ENCODE measurements around the gene GLI2. TPM values are rescaled to one million over a fixed set of nuclear protein-coding genes. Genes with fewer than 3 reads are reported as not detected.

The GLI2 gene
- not detected for total RNA-seq

DNA sequence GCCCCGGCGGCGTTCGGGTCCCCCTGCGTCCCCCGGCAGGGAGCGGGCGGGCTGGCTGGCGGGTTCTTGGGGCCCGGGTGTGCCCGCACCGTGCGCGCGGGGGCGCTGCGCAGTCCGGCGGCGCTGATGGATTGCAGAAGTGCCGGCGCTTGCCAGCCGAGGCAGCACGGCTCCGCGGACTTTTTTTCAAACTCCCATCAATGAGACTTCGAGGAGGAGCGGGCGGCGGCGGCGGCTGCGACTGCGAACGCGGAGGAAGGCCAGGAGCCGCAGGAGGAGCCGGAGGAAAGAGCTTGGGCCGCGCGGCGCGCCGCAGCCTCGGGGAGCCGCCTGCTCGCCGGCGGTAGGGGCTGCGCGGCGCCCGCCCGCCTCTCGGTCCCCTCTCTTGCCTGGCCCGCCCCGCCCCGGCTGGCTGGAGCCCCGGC, at the start of gene GLI2:
GLI2 (plus strand) TSS at position 123 of the 425 bp plus-strand sequence. CDS start 61,453 bp downstream, outside the sequence.
- DNase-seq = no peak

DNA sequence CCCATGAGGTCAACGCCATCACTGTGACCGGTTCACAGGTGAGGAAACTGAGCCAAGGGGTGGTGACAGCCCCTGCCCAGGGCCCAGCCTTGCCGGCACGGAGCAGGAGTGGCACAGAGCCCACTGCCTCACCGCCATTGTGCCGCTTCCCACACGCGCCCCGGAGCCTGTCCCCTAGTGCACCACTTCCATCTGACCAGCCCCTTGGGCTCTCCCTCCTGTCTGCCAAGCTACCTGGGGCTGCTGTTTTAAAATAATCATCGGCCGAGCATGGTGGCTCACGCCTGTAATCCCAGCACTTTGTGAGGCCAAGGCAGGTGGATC, 49.7 kb upstream of the GLI2 start:
- DNase-seq = no peak

DNA sequence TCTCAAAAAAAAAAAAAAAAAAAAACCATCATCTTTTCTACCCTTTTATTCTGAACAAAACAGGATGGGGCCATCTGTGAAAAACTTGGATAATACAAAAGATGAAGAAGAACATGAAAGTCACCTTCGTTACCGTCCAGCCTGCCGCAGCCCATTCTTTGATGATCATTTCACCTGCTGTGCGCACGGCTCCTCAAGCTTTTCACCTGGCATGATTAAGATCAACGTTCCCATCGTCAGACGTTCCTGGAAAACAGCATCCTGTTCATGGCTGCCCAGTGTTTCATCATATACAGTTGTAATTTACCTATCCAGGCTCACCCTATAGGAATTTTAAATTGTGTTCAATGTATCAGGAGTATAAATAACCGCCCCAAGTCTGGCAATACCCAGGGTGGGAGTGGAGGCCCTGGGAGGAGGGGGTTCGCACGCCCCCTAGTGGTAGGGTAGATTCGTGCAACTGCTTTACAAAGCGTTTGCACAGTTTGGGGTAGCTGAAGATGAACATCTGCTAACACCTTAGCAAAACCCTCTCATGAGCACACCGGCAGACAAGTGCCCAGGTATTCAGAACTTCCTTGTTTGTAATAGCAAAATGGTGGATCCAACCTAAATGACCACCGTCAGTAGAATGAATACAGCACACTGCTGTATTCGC, 49.0 kb upstream of the GLI2 start:
- DNase-seq = no peak

DNA sequence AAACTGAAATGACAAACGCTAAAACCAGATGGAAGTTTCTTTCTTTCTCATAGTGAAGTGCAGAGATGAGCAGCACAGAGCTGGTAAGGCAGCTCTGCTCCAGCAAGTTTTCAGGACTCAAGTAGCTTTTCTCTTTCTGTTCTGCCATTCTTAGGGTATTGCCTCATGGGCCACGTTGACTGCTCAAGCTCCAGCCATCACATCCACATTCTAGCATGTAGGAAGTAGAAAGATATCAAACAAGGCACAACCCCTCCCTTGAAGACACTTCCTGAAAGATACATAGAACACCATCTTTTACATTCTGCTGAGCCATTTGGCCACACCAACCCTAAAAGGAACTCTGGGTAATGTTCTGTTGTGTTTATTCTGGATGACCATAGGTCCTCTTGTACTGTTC, 48.5 kb upstream of the GLI2 start:
- DNase-seq = no peak

DNA sequence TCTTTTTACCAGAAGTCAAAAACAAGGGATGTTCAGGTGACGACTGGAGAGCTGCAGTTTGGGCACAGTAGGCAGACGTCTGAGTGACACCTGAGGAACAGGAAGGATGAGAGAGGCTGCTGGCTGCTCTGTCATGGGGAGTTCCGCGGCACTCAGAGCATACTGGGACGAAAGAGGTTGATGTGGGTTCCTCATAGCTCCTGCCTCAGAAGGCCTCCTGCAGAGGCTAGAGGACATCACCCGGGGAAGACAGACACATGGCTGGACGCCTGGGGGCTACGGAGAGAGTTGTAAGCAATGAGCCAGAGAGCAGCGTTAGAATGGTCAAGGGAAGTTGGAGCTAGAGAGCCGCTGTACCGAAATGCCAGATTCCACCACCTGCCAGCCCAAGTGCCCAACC, 45.1 kb upstream of the GLI2 start:
- no peak for DNase-seq

DNA sequence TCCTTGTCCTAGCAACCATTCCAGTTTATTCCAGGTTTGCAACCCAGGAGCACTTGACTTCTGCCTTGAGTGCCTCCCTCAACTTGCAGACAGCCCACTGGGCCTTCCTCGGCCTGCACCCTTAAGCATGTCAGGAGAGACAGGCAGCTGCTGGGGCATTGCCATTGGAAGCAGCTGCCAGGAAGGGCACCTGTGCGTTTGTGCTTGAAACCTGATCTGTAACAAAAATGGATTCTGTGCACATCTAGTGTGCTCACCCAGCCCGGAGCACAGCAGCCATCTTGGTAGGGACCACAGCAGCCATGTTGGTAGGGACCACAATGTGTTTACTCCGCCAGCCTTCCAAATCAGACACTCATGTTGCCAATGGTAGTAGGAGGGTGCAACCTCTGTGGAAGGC, 44.3 kb upstream of the GLI2 start:
- DNase-seq = no peak

DNA sequence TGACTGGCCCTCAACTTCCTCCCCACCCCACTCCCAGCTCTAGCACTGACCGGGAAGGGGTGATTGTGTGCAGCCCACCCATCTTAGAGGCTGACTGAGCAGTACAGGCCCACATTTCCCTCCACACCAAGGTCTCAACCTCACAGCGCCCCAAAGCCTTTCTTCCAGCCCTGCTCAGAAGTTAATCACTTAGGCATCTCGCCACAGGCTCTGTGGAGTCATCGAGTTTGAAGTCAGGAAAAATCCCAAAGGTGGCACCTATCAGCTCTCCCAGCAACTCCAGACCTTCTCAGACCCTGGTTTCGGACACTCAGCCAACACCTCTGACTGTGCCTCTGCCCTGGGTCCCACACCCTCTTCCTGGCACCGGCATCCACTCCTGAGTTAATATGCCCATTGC, 43.0 kb upstream of the GLI2 start:
- no peak for DNase-seq

DNA sequence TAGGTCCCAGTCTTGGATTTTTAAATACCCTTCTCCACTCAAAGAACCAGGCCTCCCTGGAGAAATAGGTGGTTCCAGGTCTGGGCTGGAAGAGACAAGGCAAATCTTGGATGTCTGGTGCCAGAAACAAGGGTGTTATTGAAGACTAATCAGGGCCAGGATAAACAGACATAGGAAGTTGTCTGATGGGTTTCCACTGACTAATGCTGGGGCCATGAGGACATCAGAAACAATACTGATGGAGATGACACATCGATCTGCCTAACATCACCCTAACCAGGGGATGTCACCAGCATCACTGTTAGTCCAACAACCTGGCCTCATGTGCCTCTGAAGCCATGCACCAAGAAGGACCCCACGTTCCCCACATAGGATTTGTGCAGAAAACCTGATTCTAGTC, 42.5 kb upstream of the GLI2 start:
- DNase-seq = no peak

DNA sequence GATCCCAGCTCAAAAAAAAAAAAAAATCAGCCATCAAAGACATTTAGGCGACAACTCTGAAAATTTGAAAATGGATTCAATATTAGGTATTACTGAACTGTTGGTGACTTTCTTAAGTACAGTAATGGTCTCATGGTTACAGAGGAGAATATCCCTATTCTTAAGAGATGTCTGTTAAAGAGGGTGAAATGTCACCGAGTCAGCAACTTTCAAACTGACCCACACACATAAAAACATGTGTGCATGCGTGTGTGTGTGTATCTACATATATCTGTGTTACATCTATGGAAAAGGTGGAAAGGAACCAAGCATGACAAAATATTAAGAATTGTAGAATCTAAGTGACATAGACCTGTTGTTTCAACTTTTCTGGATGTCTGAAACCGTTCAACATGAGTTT, 41.6 kb upstream of the GLI2 start:
- DNase-seq = no peak

DNA sequence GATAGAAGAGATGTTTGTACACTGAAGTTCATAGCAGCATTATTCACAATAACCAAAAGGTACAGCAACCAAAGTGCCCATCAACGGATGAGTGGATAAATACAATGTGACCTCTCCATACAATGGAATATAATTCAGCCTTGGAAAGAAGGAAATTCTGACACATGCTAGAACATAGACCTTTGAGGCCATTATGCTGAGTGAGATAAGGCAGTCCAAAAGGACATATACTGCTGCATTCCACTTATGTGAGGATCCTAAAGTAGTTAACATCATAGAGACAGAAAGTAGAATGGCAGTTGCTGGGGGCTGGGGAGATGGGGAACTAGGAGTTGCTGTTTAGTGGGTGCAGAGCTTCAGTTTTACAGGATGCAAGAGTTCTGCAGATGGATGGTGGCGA, 38.2 kb upstream of the GLI2 start:
- DNase-seq = no peak

DNA sequence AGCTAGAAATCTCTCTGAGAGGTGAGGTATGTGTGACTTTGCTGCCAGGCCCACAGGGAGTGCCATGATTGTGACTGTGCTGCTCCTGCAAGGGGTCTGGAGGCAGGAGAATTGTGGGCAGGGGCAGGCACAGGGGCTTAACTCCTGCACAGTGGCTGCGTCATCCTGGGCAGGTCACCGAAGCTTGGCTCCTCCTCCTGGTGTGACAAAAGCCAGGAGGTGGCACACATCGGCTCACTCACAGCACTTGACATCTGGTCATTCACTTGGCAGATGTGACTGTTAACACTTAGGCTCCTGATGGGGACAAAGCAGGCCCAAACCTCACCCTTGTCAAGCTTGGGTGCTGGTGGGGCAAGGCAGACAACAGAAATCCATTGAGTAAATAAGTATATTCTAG, 36.4 kb upstream of the GLI2 start:
- no peak for DNase-seq

DNA sequence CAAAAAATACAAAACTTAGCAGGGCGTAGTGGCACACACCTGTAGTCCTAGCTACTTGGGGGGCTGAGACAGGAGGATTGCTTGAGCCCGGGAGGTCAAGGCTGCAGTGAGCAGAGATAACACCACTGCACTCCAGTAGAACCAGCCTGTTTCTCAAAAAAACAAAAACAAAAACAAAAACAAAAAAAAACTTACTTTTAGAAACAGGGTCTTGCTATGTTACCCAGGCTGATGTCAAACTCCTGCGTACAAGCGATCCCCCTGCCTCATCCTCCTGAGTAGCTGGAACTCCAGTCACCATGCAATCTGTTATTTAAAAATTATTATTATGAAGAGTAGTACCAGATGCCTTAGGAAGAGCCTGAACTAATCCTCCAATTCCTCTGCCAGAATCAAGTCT, 35.0 kb upstream of the GLI2 start:
- DNase-seq = no peak

DNA sequence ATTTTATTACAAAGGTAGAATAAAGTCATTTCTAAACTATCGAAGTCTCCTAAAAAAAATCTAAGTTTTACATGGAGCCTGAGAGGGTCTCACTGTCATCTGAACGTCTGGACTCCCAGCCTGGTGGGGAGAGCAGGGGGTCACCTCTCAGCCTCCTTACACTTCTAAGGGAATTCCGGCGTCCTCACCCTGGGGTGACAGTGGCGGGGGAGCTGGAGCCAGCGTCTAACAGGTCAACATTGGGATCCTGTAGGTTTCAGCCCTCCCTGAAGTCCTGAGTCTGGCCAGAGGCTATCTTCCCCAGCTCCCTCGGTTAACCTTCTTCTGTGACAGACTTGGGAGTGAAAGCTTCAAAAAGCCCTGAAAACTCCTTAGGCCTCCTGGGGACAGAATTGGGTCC, 34.6 kb upstream of the GLI2 start:
- no peak for DNase-seq

DNA sequence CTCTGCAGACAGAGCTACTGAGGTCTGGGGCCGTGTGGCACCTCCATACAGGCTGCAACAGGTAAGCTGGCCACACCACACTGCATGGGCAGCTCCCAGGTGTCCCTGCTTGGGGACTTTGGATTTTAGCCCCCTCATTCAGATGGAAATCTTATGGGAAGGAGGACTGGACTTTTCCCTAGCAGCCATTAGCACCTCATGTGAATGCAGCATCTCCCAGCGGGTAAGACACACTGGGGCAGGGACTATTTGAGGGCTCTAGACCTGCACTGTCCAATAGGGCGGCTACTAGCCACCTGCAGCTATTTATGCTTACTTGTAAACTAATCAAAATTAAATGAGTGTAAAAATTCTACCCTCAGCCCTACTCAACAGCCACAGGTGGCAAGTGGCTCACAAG, 34.2 kb upstream of the GLI2 start:
- DNase-seq = no peak

DNA sequence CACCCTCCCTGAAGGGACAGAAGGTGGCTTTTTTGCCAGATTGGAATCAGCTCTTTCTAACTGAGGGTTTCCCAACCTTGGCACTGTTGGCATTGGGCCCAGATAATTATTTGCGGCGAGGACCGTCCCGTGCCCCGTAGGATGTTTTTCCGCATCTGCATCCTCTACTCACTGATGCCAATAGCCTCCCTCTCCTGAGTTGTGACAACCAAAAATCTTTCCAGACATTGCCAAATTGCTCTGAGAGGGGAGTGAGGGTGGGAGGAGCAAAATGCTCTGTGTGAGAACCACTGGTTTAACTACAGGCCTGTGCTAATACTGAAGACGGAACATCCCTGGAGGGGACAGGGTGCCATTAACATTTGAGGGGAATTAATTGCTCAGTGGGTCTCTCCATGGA, 33.6 kb upstream of the GLI2 start:
- no peak for DNase-seq

DNA sequence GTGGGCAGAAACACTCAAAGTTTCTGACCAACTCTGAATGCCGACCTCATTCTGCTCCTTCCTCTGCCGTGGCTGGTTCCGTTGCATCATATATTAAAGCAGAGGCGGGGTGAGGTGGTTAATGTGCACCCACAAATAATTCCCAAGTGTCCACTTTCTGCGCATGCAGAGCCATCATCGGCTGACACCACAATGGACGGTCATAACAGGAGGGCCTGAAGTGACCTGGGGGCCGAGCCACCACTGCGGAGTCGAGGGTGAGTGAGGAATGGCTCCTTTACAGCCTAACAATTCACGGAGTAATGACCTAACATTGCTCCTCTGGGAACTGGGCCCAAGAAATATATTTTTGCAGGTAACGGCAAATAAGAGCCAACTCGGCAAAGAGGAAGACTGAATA, 32.9 kb upstream of the GLI2 start:
- no peak for DNase-seq

DNA sequence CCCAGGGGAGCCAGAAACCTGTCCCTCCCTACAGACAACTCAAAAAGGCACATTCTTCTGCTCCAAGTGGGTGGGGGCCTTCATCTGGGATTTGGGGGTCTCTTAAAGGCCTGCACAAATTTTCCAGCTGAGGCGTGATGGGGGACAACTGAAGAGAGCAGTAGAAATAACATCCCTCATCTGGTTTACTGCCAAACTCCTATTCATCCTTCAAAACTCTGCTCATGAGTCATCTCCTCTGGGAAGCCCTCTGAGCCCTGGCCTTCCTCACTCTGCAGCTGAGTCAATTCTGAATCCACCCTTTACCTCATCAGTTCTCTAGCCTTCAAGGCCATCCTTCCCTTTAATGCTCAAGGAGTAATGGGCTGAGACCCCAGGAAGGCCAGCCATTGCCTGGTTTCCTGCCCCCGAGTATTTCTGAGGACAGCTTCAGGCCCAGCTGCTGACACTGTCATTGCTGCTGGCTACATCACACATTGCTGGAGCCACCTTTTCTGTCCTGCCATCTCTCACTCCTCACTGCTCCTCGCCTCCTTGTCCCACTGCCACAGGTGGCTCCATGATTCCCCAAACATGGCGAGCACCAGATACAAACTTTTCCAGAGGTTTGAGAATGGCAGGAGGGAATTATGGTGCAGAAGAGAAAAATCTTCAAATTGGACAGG, 32.2 kb upstream of the GLI2 start:
- DNase-seq = no peak

DNA sequence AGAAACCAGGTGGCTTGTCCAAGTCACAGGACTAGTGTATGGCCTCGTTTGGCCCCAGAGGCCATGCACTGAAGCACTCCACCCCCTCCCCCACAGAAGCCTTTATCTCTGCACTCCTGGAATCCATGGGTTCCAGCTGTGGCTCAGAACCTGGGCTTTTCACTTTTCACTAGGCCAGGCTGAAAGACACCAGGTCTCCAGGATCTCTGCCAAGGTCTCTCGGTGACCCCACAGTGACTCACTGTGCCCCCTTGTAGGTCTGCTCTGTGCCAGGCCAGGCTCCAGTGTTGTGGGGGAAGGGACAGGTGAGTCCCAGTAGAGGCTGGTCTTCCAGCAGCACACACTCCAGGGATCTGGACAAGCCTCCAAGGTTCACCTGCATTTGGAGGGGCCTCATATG, 31.0 kb upstream of the GLI2 start:
- DNase-seq = no peak

DNA sequence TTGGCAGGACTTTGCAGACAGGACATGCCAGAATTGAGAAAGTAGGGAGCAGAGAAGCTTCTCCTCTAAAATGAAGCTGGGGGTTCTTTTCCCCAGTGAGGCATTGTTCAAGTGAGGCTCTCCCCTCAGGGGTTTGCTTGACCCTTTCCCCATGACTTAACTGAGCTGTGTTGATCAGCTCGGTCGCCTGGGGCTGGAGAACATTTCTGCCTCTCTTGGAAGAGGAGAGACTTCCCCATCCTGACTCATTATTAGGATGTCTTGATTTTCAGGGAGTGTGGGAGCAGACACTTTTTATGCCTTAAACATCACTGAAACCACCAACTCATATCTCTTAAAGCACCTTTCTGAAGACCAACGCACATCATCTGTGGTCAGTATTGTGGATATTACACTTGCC, 27.9 kb upstream of the GLI2 start:
- DNase-seq = no peak

DNA sequence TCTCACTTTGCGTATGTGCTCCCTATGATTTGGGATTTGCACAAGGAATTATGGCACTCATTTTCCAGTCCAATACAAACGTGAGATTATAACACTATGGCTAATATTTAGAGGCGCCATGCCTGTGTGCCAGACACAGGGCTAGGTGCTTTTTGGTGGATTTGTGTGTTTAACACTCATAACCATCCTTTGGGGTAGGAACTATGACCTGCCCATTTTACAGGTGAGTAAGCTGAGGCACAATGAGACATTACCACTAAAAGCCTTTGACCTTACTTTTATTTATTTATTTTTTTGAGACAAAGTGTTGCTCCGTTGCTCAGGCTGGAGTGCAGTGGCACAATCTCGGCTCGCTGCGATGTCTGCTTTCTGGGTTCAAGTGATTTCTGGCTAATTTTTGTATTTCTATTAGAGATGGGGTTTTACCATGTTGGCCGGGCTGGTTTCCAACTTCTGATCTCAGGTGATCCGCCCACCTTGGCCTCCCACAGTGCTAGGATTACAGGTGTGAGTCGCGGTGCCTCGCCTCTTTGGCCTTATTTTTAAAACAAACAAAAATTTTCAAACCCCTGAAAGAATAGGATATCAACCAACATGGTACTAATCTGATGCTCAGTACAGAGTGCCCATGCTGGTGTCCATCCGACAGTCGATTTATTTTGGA, 26.6 kb upstream of the GLI2 start:
- DNase-seq = no peak

DNA sequence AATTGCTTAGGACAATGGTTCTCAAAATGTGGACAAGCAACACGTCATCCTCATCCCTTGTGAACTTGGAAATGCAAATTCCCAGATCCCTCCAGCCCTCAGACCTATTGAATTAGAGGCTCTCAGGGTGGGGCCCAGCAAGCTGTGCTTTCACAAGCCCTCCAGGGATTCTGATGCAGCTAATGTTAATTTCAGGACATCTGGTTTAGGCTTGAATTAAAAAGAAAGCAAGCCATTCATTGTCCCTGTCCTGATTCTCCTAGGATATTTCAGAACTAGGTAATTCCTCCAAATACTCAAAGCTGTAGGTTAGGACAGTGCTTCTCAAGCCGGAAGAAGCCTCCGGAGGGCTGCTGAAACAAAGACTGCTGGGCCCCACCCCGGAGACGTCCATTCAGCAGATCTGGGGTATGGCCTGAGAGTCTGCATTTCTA, 26.0 kb upstream of the GLI2 start:
- DNase-seq = no peak

DNA sequence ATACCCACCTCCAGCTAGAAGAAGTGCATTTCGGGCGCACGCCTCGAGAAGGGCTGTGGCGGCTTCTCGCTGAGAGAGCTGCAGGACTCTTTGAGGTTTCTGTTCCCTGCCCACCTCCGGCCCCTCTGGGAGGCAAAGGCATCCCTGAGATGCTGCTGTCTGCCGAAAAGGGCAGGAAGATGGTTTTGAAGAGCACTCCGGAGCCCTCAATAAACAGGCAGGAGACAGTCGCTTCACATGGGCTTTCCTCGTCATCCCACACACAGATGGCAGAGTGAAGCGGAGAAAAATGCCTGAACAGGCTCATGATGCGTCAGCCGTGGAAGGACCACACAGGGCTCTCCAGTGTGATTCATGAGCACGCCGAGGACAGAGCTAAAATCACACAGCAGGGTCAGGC, 25.4 kb upstream of the GLI2 start:
- no peak for DNase-seq

DNA sequence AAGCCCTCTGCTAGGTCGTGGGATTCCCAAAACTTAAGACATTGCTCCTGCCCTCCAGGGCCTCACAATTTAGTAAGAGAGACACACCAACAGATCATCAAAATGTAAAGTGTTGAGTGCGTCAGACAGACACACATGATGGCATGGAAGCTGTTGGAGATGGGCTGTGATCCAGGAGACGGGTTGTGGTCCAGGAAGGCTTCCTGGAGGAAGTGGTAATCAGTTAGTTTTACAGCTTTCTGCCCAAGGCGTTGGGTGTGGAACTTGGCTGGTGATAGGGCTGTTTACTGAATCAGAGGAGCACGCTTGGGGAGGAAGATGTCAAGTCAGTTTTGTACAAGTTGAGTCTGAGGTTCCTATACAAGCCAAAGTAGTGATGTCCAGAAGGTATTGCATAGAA, 24.0 kb upstream of the GLI2 start:
- DNase-seq = no peak

DNA sequence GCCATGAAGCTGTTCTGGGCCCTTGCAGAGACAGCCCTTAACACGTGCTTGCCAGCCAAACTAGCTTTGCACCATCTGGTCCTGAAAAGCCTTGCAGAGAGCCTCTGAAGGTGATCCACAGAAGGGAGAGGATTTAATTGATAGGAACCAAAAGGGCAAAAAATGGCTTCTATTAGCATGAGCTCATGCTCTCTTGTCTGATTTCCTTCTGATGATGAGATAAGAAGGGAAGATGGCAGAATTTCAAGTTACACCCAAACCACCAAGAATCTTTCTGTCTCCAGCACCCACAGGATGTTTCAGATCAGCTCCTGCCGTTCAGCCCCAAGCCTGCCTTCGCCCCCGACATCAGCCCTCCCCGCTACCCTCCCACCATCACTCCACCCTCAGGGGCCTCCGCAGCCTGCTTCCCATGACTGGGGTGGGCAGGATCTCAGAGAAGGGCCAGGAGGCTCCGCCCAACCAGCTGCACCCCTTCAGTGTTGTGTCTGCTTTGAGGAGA, 23.4 kb upstream of the GLI2 start:
- DNase-seq = no peak
